Activated T-helper 9 cell treated with anti-CD3 and anti-CD28 coated beads, Interleukin-2, amount 50 U/mL, for 16 hours (primary cell): ENCODE measurements around the gene BRSK2.

Experiments
- DNase-seq: peaks from one replicate; pipeline ENCODE4 v3.0.0-alpha.2; 2020; ENCODE audit warnings: low read depth

Gene BRSK2

DNA sequence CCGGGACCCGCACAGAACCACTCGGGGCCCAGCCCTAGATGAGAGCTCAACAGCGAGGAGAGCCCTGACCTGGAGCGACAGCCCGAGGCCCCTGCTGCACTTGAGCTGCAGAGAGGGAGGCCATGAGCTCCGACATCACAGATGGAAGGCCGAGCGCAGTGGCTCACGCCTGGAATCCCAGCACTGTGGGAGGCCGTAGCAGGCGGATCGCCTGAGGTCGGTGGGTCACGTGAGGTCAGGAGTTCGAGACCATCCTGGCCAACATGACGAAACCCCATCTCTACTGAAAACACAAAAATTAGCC is 13.8 kb upstream of the BRSK2 start:
- DNase-seq, result no peak

DNA sequence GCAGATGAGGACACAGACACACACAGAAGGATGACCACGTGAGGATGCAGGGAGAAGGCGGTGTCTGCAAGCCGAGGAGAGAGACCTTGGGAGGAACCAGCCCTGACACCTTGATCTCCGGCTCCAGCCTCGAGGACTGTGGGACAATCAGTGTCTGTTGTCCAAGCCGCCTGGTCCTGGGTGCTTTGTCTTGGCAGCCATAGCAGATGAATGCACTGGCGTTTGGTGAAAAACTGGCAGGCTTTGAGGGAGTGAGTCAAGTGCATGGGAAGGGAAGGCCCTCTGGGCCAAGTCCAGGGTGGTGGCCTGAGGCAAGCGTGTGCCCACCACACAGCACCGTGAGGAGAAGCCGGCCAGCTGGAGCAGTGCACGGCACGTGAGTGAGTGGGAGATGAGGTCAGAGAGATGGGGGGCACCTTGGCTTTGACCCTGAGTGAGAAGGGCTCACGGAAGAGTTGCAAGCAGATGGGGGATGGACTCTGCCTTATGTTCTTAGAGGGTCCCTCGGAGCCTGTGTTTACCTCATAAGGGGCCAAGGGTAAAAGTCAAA is 12.4 kb upstream of the BRSK2 start:
- DNase-seq, result no peak

DNA sequence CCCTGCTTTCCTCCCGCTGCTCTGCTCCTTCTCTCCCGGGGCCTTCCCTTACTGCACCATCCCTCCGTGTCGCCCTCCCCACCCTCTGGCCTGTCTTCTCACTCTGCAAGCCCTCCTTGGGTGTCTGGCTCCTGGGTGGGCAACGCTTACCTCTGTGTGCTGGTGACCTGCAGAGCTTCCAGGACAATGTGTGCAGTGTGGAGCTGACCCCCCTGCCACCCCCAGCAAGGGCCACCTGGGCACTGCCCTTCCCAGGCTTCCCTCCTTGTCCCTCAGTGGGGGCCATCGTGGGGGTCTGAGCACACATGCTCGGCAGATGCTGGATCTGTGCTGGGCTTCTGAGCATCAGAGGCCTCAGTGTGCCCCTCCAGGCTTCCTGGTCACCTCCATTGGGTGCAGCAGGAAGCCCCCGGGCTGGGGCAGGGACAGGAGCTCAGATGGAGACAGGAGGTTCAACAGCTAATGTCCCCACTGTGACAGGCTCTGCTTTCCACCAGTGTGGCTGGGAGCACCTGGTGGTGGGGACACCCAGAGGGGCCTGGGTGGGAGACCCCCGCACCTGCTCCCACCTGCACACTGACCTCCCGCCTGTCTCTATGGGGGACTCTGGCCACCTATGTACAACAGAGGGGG is 7.8 kb upstream of the BRSK2 start:
- DNase-seq, result no peak

DNA sequence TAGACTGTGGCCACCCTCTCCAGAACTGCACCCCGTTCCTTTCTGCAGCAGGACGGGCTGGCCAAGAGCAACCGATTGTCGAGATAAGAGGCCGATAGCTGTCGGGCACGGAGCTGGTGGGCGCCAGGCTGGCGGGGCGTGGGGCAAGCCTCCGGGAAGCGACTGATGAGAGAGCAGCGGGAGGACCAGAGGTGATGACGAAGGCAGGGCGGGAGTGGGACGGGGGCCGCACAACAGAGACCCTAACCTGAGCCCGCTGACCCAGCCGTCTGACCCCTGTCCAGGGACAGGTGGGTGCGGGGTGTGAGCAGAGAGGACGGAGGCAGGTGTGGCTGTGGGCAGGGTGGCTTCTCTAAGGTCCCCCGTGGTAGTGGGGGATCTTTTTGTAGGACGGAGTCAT is 7.3 kb upstream of the BRSK2 start:
- DNase-seq, result no peak

DNA sequence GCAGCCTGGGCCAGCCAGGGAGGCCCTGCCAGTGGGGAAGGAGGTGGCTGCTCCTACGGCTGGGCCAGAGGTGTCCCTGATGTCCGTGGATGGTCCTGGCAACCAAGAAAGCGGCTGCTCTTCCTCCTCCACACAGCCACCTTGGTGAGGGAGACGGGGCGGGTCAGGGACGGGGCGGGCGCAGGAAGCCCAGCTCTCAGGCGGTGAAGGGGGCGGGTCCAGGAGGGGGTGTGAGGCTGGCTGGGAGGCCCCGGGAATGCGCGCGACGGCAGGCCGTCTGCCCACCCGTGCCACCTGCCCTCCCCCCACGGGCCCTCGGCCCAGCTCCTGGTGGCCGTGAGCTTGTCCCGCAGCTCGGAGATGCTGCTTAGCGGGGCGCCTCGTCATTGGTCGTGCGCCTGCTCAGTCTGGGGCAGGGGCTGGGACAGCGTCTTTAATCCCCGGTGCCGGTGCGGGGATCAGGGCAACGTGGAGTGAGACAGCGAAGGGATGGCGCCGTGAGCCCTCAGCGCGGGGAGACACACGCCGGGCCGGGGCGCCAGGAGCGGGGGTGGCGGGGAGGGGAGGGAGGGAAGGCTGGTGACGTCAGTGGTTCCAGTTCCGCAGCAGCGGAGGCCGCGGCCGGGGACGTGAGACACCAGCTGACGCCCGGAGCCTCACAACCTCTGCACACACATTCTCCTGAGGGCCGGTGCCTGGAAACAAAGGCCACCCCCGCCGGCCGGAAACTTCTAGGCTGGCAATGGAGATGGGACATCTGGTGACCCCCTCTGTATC is 6.7 kb upstream of the BRSK2 start:
- DNase-seq, result peak; percentile 73

DNA sequence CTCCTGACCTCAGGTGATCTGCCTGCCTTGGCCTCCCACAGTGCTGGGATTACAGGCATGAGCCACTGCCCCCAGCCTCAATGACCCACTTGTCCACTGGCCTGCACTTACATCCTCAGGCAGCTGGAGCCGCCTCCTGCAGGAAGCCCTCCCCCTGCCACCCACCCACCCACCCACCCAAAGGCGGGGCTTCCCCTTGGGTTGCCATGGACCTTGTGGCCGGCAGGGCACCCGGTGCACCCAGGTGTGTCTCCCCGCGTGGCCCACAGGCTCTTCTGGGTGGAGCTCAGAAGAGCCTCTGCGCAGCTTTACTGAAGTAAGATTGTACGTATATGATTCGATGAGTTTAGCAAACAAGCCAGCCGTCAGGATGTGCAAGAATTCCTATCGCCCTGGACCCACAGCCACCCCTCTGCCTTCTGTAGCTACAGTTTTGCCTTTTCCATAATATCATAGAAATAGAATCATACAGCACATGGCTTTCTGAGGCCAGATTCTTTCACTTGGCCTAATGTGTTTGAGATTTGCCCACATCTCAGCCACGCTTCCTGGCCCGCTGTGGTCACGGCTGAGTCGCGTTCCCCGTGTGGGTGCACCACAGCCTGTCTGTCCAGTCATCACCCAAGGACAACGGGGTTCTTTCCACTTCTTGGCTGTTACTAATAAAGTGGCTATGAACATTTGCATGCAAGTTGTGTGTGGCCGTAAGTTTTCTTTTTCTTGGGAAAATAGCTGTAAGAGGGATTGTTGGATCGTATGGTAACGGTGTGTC is 5.3 kb upstream of the BRSK2 start:
- no peak for DNase-seq

DNA sequence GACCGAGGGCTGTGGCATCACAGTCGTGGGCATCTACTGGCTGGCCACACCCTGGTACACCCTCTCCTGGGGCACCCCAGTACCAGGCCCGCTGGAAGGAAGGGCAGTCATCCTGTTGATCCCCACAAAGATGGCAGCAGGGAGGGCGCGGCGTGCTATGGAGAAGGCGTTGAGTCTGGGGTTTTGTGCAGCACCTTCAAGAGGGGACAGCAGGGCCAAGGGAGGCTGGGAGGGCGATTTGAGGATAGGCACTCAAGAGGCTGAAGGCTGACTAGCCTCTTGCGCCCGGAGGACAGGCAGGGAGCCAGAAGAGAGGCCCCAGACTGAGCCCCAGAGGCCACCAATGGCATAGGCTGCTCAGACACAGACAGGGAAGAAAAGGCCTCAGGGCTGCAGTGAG is 2.2 kb upstream of the BRSK2 start:
- DNase-seq, result no peak

DNA sequence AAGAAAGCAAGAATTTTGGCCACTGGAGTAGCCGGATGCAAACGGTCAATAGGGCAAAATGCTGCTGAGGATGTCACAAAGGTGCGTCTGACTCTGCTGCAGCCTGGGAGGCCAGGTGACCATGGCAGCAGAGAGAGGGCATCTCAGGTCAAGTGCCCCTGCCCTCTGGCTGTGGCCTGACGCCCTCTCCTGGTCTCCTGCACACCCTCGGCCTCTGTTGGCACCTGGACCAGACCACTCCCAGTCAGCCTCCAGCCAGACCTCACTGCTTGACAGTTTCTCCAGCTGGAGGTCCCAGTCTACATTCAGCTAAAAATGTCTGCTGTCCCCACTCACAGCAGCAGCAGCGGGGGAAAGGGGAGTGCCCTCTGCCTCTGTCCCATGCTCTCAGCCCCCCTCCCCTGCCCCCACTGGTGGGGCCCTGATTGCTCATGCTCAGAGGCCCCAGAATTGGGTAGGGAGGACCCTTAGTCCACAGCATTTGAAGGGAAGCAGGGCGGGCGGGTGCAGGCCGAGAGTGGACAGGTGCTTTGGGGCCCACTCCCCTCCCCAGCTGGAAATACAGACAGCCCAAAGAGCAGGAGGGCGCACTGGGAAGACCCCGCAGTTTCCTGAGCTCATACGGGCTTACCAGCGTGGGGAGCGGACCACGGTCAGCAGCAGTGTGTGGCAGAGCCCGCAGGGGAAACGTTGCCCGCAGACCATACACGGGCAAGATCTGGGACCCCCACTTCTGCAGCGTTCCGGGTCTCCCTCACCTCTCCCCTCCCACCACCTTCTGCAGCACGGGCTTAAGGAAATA is 1.6 kb upstream of the BRSK2 start:
- no peak for DNase-seq

DNA sequence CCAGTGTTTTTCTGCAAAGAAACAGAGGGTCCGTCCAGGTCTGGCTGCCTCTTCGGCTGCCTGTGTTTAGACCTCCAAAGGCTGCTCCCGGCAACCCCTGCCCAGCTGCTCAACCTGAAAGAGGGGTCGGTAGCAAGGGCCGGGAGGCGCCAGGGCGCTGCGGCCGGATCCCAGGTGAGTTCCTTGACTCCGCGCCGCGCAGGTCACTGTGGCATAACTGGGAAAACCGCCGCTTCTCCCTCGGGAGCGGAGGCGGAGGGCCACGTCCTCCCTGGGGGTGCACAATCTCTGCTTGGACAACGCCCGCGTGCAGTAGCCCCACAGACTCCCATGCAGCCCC is 1.0 kb upstream of the BRSK2 start:
- DNase-seq, result no peak

DNA sequence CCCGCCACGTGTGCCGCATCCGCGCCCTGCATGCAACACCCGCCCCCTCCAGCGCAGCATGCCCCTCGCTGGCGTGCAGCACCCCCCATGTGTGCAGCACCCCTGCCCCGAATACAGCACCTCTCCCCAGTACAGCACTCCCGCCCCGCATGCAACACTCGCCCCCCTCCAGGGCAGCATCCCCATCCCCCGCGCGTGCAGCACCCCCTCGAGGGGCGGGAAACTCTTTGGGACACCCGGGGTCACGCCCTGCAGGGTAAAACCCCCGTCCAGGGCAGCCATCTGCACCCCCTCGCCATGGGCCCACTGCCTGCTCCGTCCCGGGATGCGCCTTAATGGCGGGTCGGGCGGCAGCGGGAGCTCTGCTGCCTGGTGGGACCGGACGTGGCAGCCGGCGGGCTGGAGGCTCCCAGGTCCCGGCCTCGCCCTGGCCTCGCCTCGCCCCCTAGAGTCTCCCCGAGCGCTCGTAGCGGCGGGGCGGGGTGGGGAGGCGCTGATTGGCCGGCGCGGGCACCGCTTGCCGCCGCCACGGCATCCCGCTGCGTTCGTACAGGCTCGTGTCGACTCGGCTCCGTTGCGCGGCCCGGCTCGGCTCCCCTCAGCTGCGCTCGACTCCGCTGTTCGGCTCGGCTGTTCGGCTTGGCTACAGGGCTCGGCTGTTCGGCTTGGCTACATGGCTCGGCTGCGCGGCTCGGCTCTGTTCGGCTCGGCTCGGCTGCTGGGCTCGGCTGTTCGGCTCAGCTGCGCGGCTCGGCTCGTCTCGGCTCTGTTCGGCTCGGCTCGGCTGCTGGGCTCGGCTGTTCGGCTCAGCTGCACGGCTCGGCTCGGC is 417 bp upstream of the BRSK2 start:
- DNase-seq, result peak; percentile 95

DNA sequence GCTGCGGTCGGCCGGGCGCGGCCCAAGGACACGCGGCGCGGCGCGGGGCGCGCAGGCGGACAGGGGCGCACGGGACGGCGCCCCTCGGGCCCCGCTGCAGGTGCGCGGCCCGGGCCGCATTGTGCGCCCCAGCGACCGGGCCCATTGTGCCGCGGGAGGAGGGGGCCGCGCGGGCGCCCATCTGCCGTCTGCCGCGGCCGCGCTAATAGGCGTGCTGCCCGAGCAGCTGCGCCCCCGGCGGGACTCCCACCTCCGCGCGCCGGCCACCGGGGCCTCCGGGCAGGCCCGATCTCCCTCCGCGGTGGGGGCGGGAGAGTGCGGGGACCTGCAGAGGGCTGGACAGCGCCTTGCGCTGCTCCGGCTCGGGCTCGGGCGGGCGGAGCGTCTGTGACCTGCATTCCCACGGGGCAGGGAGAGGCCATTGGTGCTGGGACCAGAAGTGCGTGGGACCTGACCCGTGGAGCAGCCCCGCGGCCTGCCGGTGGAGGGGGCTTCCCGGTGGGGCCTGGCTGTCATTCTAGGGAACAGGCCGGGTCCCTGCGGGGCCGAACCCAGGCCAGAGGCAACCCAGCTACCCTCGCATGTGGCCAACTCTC is 933 bp downstream of the BRSK2 start:
- DNase-seq, result no peak

DNA sequence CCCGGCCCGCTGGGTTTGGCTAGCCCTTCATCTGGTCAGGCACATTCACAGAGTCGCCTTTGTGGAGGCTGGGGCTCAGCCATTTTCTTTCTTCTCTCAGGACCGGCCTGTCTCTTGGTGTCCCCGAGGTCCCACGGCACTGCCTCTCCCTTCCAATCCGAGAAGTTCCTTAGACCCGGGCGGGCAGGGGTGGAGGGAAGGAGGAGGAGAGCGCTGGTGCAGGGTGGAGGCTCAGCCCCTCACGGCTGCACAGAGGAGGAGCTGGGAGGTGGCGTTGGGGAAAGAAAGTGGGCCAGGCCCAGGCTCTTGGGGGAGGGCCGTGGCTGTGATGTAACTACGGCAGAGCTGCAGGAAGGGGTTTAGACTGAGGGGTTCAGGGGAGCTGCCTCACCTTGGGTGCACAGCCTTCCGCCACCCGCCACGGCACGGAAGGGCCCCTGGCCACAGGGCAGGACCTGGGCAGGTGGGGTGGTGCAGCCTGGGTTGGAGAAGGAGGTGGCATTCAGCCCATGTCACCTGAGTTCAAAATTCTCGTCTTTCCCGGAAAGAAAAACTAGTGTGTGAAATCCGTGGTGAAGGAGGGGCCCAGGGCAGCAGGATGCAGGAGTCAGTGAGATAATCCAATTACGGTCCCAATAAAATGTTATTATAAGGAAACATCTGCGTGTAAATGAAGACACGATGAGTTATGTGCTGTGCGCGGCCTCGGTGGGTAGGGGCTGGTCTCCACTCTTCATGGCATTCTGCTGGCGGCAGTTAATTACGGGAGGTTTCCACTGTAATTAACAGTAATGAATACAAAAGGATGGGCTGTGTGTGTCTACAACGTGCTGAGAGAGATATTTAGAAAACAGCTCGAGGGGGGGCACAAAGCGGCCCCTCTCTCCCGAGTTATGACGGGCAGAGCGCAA is 1.7 kb downstream of the BRSK2 start:
- no peak for DNase-seq

DNA sequence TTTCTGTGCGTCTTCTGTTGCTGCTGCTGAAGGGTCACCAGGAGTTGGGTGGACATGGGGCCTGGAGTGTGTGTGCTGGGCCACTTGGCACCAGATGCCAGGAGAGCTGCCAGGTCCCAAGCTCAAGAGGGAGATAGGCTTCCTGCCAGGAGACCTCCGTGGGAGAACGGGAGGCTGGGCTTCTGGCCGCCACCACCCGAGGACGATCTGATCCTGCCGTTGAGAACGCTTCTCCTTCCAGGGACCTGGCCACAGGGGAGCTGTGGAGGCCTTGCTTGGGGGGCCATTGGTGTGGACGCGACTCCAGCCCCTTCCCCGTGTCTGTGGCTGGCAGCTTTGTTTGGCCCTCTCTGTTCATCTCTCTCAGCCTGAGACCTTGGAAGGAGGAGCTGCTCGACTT is 2.4 kb downstream of the BRSK2 start:
- no peak for DNase-seq

DNA sequence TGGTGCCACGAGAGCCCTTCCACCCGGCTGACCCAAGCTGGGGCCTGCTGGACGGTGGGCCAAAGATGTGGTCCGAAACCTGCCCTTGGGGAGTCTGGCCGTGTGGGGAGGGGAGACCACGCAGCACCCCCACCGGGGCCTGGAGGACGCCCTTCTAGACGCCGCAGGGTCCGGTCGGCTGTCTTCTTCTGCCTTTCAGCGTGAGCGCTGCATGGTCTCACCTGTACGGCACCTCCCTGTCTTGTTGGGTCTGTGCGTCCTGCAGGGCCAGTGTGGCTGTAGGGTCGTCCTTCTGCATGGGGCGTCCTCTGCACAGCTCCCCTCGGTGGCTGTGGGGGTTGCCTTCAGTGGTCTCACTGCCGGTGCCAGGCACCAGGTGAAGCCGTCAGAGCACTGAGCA is 2.8 kb downstream of the BRSK2 start:
- DNase-seq, result no peak

DNA sequence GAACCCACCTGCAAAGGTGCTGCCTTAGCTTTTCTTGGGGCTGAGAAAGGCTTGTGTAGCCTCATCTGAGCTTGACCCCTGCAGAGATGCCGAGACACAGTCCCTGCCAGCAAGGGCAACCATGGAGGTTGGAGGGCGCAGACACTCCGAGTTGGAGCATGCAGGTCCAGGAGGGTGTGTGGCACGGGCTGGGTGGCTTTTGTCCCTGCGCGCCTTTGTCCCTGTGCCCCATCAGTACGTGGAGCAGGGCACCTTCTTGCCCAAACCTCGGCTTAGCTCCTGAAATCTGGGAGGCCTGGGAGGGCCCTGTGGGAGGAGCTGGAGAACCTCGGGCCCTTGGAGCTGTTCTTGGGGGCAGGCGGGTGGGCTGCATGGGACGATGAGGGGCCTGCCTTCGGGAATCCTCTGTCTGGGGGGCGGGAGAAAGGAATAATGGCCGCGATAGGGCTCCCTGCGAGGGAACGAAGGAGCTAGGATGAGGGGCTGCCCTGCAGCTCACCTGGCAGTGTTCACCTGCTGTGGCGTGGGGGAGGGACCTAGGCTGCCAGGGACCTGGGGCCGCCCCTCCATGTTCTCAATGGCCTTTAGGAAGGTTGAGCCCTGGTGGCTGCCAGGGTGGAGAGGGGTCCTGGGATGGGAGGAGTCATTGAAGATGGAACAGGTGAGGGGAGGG is 3.4 kb downstream of the BRSK2 start:
- no peak for DNase-seq

DNA sequence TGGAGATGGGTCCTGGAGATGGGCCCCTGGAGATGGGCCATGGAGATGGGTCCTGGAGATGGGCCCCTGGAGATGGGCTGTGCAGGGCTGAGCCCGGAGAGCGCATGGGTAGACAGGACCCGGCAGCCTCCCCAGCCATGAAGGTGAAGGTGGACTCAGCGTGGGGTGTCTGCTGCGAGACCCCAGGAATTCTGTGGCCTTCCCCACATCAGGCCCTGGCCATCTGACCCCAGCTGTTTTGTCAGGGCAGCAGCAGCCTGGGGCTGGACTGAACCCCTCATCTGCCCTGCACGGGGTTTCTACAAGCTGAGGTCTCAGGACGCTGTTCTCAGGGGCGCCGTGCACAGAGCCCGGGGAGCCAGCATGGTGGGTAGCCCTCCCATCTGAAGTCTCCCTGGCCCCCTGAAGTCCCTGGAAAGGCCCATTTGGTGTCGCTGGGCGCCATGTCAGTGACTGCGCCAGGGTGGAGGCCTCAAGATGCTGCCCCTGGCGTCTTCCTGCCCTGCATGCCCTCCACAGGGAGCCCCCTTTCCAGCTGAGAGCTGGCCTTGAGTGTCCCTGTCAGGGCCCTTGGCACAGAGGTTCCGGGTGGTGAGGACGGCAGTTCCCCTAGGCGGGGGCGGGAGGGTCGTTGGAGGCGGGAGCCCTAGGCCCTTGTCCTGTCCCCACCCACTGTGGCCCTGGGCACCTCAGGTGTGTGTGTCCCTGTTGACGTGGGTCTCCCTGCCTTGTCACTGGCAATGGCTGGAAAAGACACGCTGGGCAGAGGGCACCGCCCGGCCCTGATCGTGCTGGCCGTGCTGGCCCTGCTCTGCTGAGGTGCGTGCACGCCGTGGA is 5.4 kb downstream of the BRSK2 start:
- DNase-seq, result no peak

DNA sequence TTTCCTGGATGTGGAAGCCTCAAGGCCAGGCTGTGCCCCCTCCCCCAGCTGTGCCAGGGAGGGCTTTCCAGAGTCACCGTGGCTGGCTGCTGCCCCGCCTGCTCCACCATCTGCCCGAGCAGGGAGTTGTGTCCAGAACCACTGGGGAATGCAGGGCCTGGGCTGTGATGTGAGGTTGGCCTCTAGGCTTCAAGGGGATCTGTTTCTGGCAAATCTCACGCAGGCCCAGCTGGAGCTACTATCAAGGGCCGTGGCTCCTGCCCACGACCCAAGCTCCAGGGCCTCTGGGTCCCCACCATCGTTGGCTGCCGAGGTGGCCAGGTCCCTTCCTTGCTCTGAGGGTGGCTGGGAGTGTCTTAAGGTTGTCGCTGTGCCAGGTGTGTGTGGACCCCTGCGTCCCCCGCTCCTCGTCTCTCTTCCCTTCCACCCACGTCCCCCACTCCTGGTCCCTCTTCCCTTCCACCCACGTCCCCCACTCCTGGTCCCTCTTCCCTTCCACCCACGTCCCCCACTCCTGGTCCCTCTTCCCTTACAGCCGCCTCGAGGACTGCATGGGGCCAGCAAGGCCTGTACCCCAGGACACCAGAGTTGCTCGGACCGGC is 6.1 kb downstream of the BRSK2 start:
- no peak for DNase-seq

DNA sequence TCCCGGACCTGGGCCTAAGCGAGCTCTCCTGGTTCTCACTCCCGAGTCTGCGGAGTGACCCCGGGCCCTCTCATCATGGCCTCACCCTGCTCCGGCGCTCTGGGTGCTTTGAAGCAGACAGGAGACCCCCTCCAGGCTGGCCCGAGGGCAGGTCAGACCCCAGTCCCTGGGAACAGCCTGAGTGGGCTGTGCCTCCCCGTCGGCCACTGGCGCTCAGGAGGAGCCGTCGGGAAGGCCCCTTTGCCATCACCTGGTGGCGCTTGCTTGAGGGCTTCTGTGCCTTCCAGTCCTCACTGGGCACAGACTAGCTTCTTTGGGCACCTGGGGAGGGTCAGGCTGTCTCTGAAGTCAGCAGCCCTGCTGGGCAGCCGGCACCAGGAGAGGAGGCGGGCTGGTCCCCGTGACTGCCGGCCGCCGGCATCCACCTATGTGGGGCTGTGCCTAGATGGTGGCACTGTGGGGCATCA is 6.7 kb downstream of the BRSK2 start:
- DNase-seq, result no peak
